Parathyroid adenoma (tissue), 2 donors: ENCODE data around the gene POLDIP2.

Experiments used
- H2AFZ ChIP-seq: fragments of 300-600 bp; sonication (generic); one replicate; pipeline ENCODE4 v1.7.0; 2017; ENCODE audit warnings: antibody characterized with exemption, mild to moderate bottlenecking
- H3K27ac ChIP-seq: fragments of 300-600 bp; sonication (generic); one replicate; pipeline ENCODE4 v1.7.0; 2017
- H3K27me3 ChIP-seq: fragments of 300-600 bp; sonication (generic); one replicate; pipeline ENCODE4 v1.7.0; 2017; ENCODE audit warnings: low read length; ENCODE audit not compliant: control insufficient read depth, insufficient read depth
- H3K36me3 ChIP-seq: fragments of 300-600 bp; sonication (generic); one replicate; pipeline ENCODE4 v1.7.0; 2017; ENCODE audit warnings: low read length; ENCODE audit not compliant: control insufficient read depth, insufficient read depth
- H3K4me1 ChIP-seq: fragments of 300-600 bp; sonication (generic); one replicate; pipeline ENCODE4 v1.7.0; 2017; ENCODE audit warnings: control low read depth
- H3K4me2 ChIP-seq: fragments of 300-600 bp; sonication (generic); one replicate; pipeline ENCODE4 v1.7.0; 2017; ENCODE audit warnings: low read length
- H3K4me3 ChIP-seq: fragments of 300-600 bp; sonication (generic); one replicate; pipeline ENCODE4 v1.7.0; 2017; ENCODE audit warnings: low read depth, low read length
- H3K79me2 ChIP-seq: fragments of 300-600 bp; sonication (generic); one replicate; pipeline ENCODE4 v1.7.0; 2017; ENCODE audit warnings: control low read depth
- H3K9ac ChIP-seq: fragments of 300-600 bp; sonication (generic); one replicate; pipeline ENCODE4 v1.7.0; 2017; ENCODE audit warnings: mild to moderate bottlenecking
- H3K9me3 ChIP-seq: fragments of 300-600 bp; sonication (generic); one replicate; pipeline ENCODE4 v1.7.0; 2017; ENCODE audit warnings: low read length; ENCODE audit not compliant: control insufficient read depth
- TF ChIP-seq, protein P1 (sequence below): fragments of 300-600 bp; sonication (generic); IDR thresholded peaks from one replicate; pipeline ENCODE4 v1.7.0; 2017; ENCODE audit warnings: antibody characterized with exemption, mild to moderate bottlenecking
- donor health status: primary hyperparathyroidism.

The POLDIP2 gene

DNA sequence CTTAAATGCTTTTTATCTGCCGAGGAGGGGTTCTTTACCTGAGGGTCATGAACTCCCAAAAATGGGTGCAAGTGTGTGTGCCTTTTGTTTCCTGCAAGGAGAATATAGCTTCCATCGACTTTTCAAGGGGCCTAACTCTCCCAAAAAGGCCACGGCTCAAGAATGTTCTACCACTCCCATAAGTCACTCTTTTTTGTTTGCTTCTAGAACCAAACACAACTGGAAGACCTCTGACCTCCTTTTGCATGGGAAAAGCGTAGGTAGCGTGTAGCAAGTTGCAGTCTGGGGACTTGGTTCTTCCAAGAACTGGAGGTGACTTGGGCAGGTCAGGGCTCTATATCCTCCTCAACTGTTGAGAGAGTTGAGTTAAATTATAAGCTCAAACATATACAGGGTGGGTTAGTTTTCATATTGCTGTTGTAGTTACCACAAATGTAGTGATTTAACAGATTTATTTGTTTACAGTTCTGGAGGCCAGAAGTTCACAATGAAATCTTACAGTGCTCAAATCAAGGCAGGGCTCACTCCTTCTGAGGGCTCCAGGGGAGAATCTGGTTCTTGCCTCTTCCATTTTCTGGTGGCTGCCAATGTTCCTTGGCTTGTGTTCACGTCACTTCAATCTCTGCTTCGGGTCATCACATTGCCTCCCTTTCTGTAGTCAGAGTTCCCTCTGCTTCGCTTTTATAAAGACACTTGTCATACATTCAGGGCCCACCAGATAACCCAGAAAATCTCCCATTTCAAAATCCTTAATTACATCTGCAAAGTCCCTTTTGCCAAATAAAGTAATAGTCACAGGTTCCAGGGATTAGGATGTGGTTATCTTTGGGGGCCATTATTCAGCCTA, 36.9 kb downstream of the POLDIP2 start:
- Histone ChIP-seq H3K4me2 (no peak overlapping the region), H2AFZ (no peak overlapping the region), H3K9me3 (no peaks in the 10 kb centered on the region), H3K27me3 (no peaks in the 10 kb centered on the region), H3K9ac (no peak overlapping the region), H3K79me2 (no peaks in the 10 kb centered on the region), H3K4me3 (no peak overlapping the region), H3K4me1 (no peaks in the 10 kb centered on the region), H3K36me3 (no peaks in the 10 kb centered on the region), H3K27ac (no peak overlapping the region)
- TF ChIP-seq, protein P1, sequence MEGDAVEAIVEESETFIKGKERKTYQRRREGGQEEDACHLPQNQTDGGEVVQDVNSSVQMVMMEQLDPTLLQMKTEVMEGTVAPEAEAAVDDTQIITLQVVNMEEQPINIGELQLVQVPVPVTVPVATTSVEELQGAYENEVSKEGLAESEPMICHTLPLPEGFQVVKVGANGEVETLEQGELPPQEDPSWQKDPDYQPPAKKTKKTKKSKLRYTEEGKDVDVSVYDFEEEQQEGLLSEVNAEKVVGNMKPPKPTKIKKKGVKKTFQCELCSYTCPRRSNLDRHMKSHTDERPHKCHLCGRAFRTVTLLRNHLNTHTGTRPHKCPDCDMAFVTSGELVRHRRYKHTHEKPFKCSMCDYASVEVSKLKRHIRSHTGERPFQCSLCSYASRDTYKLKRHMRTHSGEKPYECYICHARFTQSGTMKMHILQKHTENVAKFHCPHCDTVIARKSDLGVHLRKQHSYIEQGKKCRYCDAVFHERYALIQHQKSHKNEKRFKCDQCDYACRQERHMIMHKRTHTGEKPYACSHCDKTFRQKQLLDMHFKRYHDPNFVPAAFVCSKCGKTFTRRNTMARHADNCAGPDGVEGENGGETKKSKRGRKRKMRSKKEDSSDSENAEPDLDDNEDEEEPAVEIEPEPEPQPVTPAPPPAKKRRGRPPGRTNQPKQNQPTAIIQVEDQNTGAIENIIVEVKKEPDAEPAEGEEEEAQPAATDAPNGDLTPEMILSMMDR, result no peak

GRCh38 chr17:28319598-28319935, 37.8 kb downstream of the POLDIP2 start:
- peak overlapping the region; percentile 95 for H3K4me2 ChIP-seq
- no peak overlapping the region for H3K9ac ChIP-seq
- TF ChIP-seq, protein P1, result no peak
- peak overlapping the region; percentile 93 for H2AFZ ChIP-seq
- H3K27me3 ChIP-seq, result no peaks in the 10 kb centered on the region
- no peaks in the 10 kb centered on the region for H3K36me3 ChIP-seq
- H3K79me2 ChIP-seq, result no peaks in the 10 kb centered on the region
- H3K4me3 ChIP-seq, result peak overlapping the region; percentile 60
- H3K4me1 ChIP-seq, result no peaks in the 10 kb centered on the region
- H3K9me3 ChIP-seq, result no peaks in the 10 kb centered on the region
- no peak overlapping the region for H3K27ac ChIP-seq

GRCh38 chr17:28318759-28319597, 38.3 kb downstream of the POLDIP2 start, which contains the start of gene TMEM97:
Gene TMEM97, plus strand, starts transcription at chr17:28319200. Its CDS starts 40 bp downstream, at chr17:28319240.
- Histone ChIP-seq H3K9me3 (no peaks in the 10 kb centered on the region), H3K27me3 (no peaks in the 10 kb centered on the region), H3K9ac (no peak within 1 kb of the TSS), H3K4me3 (peak within 1 kb of the TSS; percentile 60), H3K36me3 (no peaks in the 10 kb centered on the region), H2AFZ (peak within 1 kb of the TSS; percentile 93), H3K4me2 (peak within 1 kb of the TSS; percentile 95), H3K79me2 (no peaks in the 10 kb centered on the region), H3K27ac (no peak within 1 kb of the TSS), H3K4me1 (no peaks in the 10 kb centered on the region)
- TF ChIP-seq, protein P1, result peak; percentile 26

- no peaks in the 10 kb centered on the region for H3K9me3 ChIP-seq
- no peaks in the 10 kb centered on the region for H3K79me2 ChIP-seq
- no peaks in the 10 kb centered on the region for H3K36me3 ChIP-seq
- H3K4me2 ChIP-seq, result peak overlapping the region; percentile 82
- no peak overlapping the region for H3K27ac ChIP-seq
- H2AFZ ChIP-seq, result peak overlapping the region; percentile 93
- H3K9ac ChIP-seq, result no peak overlapping the region
- H3K27me3 ChIP-seq, result no peaks in the 10 kb centered on the region
- peak overlapping the region; percentile 54 for H3K4me3 ChIP-seq
- no peaks in the 10 kb centered on the region for H3K4me1 ChIP-seq
- TF ChIP-seq, protein P1, result no peak
Measured at GRCh38 chr17:28317966-28318758, 39.2 kb downstream of the POLDIP2 start.
